Epidermal melanocyte (primary cell): ENCODE measurements around the gene CHTF18.
"Not testable (repeated sequence)": the region's sequence is repeated elsewhere in the genome, so short reads cannot be mapped to it uniquely, and the experiment has no call there.

Source experiments
- DNase-seq: peaks from one replicate; pipeline ENCODE4 v3.0.0; 2011; ENCODE audit warnings: low spot score; ENCODE audit not compliant: insufficient read length

The CHTF18 gene

GRCh38 chr16:788399-789126 is at the start of gene CHTF18:
CHTF18 (plus strand) TSS chr16:788620; CDS start chr16:788685, 65 bp downstream.
- peak; percentile 100 for DNase-seq

GRCh38 chr16:739560-740458 is 48.6 kb upstream of the CHTF18 start:
- no peak for DNase-seq

- no peak for DNase-seq
These were observed 48.0 kb upstream of the CHTF18 start for GRCh38 chr16:740459-740763.

DNA sequence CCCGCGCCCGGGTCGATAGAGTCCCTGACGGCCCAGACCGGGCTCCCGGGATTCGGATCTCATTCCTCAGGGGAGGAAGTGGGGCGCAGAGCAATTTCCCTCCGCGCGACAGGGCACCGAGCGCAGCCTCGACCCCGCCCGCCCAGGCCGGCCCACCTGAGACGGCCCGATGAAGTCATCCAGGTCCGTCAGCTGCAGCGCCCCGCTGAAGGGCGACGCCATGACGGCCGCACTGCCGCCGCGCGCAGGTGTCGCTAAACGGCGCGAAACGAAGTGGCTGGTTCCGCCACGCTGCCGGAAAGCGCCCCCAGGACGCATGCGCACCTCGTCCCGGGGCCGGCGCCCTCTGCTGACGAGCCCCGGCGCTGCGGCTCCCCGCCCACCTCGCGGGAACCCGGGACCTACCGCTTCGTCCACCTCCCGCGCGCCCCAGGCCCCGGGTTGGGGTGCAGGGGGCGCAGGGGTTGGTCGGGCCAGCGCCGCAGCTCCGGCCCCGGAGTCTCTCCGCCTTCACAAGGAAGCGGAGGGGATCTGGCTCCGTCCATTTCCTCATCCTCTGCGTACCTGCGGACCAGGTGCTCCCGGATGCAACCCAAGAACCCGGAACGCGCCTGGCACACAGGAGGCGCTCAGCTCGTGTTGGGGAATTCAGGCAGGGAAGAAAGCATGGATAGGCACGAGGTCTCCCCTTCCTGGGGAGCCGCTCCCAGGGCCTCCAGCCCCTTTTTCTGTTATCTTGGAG is 47.5 kb upstream of the CHTF18 start, which contains the start of gene CIAO3:
CIAO3 (minus strand) TSS at position 234 of the 742 bp plus-strand sequence; CDS start at position 222, 12 bp downstream.
- DNase-seq, result peak; percentile 96

DNA sequence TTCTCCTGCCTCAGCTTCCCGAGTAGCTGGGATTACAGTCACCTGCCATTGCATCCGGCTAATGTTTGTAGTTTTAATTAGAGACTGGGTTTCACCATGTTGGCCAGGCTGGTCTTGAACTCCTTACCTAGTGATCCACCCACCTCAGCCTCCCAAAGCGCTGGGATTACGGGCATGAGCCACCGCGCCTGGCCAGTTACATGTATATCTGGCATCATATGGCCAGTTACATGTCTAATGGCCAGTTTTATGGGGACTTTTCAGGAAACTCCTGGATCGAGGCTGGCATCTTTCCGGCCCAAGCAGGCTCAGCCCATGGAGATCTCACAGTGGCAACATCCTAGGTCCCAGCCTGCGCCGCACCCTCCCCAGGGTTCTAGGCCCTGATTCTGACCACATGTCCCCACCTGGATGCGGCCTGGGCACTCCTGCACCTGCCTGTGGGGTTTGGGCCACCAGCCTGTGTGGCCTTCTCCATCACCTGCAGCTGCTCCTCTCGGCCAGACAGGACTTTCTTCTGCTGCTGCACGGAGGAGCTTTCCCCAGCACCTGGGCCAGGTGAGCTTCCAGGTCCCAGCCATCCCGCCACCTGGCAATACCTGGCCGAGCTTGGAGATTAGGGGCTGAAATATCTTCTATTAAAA is 46.3 kb upstream of the CHTF18 start:
- DNase-seq, result no peak

- not testable (repeated sequence) for DNase-seq
These were observed 45.5 kb upstream of the CHTF18 start for GRCh38 chr16:742894-743293.

DNA sequence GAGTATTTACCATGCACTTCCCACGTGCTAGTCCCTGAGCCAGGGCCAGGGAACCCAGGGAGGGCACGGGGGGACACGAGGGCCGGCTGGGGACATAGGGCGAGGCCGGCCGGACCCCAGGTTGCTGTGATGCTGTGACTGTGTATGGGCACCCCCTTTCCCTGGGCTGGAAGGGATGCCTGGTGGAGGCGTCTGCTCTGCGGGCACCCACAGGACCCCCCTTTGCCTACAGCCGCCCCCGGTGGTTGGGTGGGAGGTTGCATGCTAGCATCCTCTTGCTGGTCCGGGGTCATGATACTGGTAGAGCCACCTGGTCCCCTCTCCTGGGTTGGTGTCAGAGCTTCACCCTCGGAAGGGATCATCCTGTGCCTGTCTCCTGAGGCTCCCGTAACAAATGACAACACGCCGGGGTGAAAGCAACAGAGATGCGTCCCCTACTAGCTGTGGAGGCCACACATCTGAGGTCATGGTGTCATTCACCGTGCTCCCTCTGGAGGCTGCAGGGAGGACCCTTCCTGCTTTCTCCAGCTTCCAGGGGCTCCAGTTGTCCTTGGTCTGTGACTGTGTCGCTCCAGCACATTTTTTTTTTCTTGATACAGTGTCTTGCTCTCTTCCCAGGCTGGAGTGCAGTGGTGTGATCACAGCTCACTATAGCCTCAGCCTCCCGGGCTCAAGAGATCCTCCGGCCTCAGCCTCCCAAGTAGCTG is 44.5 kb upstream of the CHTF18 start:
- no peak for DNase-seq

- no peak for DNase-seq
These were observed 42.7 kb upstream of the CHTF18 start for GRCh38 chr16:745739-746138.

DNA sequence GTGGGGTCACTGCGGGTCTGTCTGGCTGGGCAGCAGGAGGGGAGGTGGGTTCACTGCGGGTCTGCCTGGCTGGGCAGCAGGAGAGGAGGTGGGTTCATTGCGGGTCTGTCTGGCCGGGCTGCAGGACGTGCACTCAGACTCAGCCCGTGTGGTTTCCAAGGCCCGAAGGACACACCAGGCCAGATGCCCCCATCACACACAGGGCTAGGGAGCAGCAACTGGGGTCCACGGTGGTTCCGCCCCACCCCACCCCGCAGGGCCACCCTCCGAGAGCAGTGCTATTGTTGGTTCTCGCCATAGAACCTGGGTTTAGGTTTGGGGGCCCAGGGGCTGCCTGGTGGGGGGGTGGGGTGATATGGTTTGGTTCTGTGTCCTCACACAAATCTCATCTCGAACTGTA is 41.8 kb upstream of the CHTF18 start:
- DNase-seq, result no peak

- DNase-seq, result no peak
These were observed 40.3 kb upstream of the CHTF18 start for GRCh38 chr16:747978-748746.

DNA sequence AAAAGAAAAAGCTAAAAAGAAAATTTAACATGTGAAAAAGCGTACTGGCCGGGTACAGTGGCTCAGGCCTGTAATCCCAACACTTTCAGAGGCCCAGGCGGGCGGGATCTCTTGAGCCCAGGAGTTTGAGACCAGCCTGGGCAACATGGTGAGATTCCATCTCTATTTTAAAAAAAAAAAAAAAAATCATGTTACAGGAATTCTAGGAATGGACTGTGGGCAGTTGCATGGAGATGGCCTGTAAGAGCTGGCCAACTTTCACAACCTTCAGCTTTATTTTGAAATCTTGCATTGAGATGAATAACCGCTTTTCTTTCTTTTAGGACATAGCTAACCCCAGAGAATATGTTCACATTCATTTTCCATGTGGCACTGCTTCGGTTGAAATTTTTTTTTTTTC is 39.4 kb upstream of the CHTF18 start:
- no peak for DNase-seq

DNA sequence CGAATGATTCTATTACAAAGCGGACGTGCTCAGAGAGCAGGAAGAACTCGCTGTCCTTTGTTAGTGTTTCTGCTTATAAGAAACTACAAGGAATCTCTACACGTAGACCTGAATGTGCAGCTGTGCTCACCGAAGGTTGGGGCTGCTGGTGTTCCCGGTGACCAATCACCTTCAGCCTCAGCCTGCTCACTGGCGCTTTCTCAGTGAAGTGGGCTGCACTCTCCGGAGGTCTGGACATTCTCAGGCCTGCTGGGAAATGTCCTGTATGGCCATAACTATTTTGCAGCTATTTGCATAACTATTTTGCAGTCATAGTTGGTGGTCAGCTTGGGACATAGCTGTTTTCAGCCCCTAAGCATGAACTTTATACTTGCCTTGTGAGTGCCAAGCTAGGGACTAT is 37.9 kb upstream of the CHTF18 start:
- no peak for DNase-seq

- DNase-seq, result no peak
These were observed 37.0 kb upstream of the CHTF18 start for GRCh38 chr16:751152-752006.

GRCh38 chr16:752007-752312 is 36.5 kb upstream of the CHTF18 start:
- DNase-seq, result no peak

- DNase-seq, result not testable (repeated sequence)
These were observed 34.3 kb upstream of the CHTF18 start for GRCh38 chr16:754121-754607.

GRCh38 chr16:754656-755055 is 33.8 kb upstream of the CHTF18 start:
- no peak for DNase-seq

DNA sequence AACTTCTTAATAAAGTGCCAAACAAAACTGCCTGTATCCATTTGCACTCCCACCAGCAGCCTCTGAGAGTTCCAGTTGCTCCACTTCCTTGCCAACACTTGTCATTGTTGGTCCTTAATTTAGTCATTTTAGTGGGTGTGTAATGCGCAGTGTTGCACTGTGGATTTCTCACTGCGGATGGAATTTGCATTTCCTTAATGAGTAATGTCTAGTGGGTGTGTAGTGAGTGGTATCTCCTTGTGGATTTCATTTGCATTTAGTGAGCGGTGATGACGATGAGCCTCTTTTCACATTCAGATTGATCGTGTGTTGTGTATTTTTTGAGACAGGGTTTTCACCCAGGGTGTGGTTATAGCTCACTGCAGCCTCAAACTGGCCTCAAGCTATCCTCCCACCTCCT is 32.0 kb upstream of the CHTF18 start:
- DNase-seq, result no peak

DNA sequence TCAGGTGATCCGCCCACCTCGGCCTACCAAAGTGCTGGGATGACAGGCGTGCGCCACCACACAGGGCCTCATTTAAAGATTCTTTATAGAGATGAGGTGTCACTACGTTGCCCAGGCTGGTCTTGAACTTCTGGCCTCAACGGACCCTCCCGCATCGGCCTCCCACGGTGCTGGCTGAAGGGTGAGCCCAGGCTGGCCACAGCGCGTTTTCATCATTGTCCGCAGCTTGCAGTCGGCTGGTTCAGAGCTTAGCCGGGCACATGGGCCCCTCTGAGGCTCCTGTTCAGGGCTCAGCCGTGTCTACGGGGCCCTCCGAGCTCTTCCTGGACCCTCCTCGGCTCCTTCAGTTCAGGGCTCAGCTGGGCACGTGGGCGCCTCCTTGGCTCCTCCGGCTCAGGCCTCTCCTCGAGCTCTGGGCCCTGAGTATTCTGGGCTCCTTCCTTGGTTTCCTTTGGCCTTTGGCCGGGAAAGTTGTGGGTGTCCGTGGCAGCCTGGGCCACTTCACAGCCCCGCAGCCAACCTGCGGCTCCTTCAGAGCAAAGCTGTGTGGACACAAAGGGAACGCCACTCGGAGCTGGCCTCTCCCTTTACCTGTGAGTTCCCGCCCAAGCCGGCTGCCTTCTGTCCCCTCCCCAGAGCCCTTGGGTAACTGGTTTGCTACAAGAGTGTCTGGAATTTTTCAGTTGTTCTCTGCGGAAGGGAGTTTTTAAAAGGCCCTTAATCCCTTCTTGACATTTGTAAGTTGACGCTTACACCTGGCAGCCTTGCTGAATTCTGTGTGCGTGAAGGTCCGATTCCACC is 29.1 kb upstream of the CHTF18 start:
- DNase-seq, result no peak
